KMS-11 (cell line): Measurements from ENCODE around the gene PDZRN4.

Source experiments
- H2AFZ ChIP-seq: fragments of 200-600 bp; sonication (generic); 2 replicates; pipeline ENCODE4 v1.6.1; 2016; ENCODE audit warnings: antibody characterized with exemption, mixed run types, low read depth
- H3K27ac ChIP-seq: fragments of 200-600 bp; sonication (generic); 2 replicates; pipeline ENCODE4 v1.6.1; 2016; ENCODE audit warnings: mild to moderate bottlenecking, mixed run types
- H3K27me3 ChIP-seq: fragments of 200-600 bp; sonication (generic); 2 replicates; pipeline ENCODE4 v1.6.1; 2017; ENCODE audit warnings: mild to moderate bottlenecking, low read depth, mixed run types, moderate library complexity; ENCODE audit not compliant: insufficient read depth
- H3K36me3 ChIP-seq: fragments of 200-600 bp; sonication (generic); 2 replicates; pipeline ENCODE4 v1.6.1; 2017; ENCODE audit warnings: mild to moderate bottlenecking, mixed run types; ENCODE audit not compliant: insufficient read depth
- H3K4me1 ChIP-seq: fragments of 200-600 bp; sonication (generic); 2 replicates; pipeline ENCODE4 v1.6.1; 2016; ENCODE audit warnings: mild to moderate bottlenecking, low read depth, mixed run types; ENCODE audit not compliant: poor library complexity, severe bottlenecking
- H3K4me2 ChIP-seq: fragments of 200-600 bp; sonication (generic); 2 replicates; pipeline ENCODE4 v1.7.0; 2016; ENCODE audit warnings: mild to moderate bottlenecking, mixed run types
- H3K4me3 ChIP-seq: fragments of 200-600 bp; sonication (generic); IDR thresholded peaks from 2 replicates; pipeline ENCODE4 v1.6.1; 2017; ENCODE audit warnings: low read depth, low read length, mixed read lengths; ENCODE audit not compliant: insufficient read depth
- H3K79me2 ChIP-seq: fragments of 200-600 bp; sonication (generic); 2 replicates; pipeline ENCODE4 v1.6.1; 2016; ENCODE audit warnings: low read depth, mixed run types; ENCODE audit not compliant: insufficient read depth
- H3K9ac ChIP-seq: fragments of 200-600 bp; sonication (generic); 2 replicates; pipeline ENCODE4 v1.6.1; 2016; ENCODE audit warnings: mild to moderate bottlenecking, mixed run types
- H4K20me1 ChIP-seq: fragments of 200-600 bp; sonication (generic); 2 replicates; pipeline ENCODE4 v1.6.1; 2016; ENCODE audit warnings: mild to moderate bottlenecking, mixed run types; ENCODE audit not compliant: insufficient read depth
- CTCF ChIP-seq: fragments of 200-600 bp; sonication (generic); conservative IDR thresholded peaks from 2 replicates; pipeline ENCODE4 v1.6.1; 2017; ENCODE audit warnings: low read depth, mild to moderate bottlenecking, antibody characterized with exemption, low read length, moderate library complexity, mixed read lengths

PDZRN4 gene

DNA sequence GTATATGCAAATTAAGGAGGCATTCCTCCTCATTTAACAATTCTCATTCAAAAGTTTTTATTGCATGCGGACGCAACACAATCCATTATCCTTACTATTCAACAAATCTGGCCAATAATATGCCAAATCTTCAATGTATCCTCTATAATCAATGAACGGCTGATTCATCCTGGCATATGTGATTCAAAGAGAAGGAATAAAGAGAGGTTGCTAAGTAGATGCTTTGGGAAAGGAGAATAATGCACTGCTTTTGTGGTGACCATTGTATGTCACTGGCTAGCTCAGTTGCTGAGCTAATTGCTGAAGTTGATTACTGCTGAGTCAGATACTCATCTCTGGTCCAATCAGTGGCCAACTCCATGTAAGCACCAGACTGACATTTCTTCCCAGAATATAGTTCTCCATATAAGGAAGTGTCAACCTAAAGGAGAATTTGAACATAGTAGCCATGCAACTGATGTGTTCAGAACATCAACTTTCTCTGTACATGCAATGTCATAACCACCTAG lies 148.0 kb downstream of the PDZRN4 start:
- Histone ChIP-seq H3K27ac (no peak overlapping the region), H4K20me1 (no peaks in the 10 kb centered on the region), H3K4me1 (no peaks in the 10 kb centered on the region), H3K4me3 (no peak overlapping the region), H3K79me2 (no peaks in the 10 kb centered on the region), H3K36me3 (no peaks in the 10 kb centered on the region), H3K4me2 (no peak overlapping the region), H2AFZ (no peak overlapping the region), H3K27me3 (no peaks in the 10 kb centered on the region), H3K9ac (no peak overlapping the region)
- TF ChIP-seq CTCF = no peak

- Histone ChIP-seq H2AFZ (no peak overlapping the region), H3K27me3 (no peaks in the 10 kb centered on the region), H3K4me1 (no peaks in the 10 kb centered on the region), H3K4me2 (no peak overlapping the region), H3K9ac (no peak overlapping the region), H3K36me3 (no peaks in the 10 kb centered on the region), H3K79me2 (no peaks in the 10 kb centered on the region), H3K27ac (no peak overlapping the region), H3K4me3 (no peak overlapping the region), H4K20me1 (no peaks in the 10 kb centered on the region)
- no peak for TF ChIP-seq CTCF
Observed at GRCh38 chr12:41339784-41340183, 151.7 kb downstream of the PDZRN4 start.

- Histone ChIP-seq H2AFZ (no peak overlapping the region), H3K27me3 (no peaks in the 10 kb centered on the region), H3K4me2 (no peak overlapping the region), H4K20me1 (no peaks in the 10 kb centered on the region), H3K4me3 (no peak overlapping the region), H3K9ac (no peak overlapping the region), H3K4me1 (no peaks in the 10 kb centered on the region), H3K79me2 (no peaks in the 10 kb centered on the region), H3K27ac (no peak overlapping the region), H3K36me3 (no peaks in the 10 kb centered on the region)
- TF ChIP-seq CTCF = no peak
Observed at GRCh38 chr12:41344776-41345470, 156.8 kb downstream of the PDZRN4 start.

DNA sequence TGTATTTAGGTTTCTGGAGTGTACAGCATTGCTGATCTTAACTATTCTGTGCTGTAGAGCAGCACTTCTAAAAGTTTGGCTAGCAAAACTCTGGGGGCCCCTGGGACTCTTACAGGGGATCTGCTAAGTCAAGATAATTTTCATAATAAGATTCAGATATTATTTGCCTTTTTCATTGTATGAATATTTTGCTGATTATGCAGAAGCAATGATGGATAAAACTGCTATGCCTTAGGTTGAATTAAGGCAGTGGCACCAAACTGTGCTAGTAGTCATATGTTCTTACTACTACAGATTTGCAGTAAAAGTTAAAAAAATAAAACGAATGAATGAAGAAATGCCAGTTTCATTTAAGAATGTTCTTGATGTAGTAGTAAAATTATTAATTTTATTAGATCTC lies 160.1 kb downstream of the PDZRN4 start:
- Histone ChIP-seq H3K4me3 (no peak overlapping the region), H2AFZ (no peak overlapping the region), H3K4me1 (no peaks in the 10 kb centered on the region), H3K79me2 (no peaks in the 10 kb centered on the region), H3K27me3 (no peaks in the 10 kb centered on the region), H3K4me2 (no peak overlapping the region), H3K9ac (no peak overlapping the region), H3K27ac (no peak overlapping the region), H3K36me3 (no peaks in the 10 kb centered on the region), H4K20me1 (no peaks in the 10 kb centered on the region)
- TF ChIP-seq CTCF = no peak
